HG03064 (cell line): ENCODE measurements around the gene VPS18.
A peak's percentile ranks its signal among the peaks of the same experiment; 100 is the strongest.

Experiments used
- ATAC-seq: cut with Tn5 transposase; IDR thresholded peaks from one replicate; pipeline ENCODE4 v1.9.1; 2021; ENCODE audit warnings: low read depth; ENCODE audit not compliant: unreplicated experiment

The VPS18 gene

GRCh38 chr15:40899536-40900207 is 5.4 kb downstream of the VPS18 start:
- no peak for ATAC-seq

GRCh38 chr15:40900256-40901052 is 6.2 kb downstream of the VPS18 start:
- ATAC-seq, result no peak

DNA sequence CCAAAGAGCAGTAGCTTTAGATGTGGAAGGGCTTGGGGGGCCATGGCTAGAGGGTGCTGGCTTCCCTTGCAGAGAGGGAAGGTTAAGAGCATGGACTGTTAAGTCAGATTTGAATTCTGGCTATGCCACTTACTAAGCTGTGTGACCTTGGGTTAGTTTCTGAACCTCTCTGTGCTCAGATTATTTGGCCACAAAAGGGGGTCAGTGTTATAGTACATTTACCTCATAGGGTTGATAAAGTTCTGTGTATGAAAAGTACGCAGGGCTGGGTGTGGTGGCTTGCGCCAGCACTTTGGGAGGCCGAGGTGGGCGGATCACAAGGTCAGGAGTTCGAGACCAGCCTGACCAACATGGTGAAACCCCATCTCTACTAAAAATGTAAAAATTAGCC is 6.8 kb downstream of the VPS18 start:
- no peak for ATAC-seq

DNA sequence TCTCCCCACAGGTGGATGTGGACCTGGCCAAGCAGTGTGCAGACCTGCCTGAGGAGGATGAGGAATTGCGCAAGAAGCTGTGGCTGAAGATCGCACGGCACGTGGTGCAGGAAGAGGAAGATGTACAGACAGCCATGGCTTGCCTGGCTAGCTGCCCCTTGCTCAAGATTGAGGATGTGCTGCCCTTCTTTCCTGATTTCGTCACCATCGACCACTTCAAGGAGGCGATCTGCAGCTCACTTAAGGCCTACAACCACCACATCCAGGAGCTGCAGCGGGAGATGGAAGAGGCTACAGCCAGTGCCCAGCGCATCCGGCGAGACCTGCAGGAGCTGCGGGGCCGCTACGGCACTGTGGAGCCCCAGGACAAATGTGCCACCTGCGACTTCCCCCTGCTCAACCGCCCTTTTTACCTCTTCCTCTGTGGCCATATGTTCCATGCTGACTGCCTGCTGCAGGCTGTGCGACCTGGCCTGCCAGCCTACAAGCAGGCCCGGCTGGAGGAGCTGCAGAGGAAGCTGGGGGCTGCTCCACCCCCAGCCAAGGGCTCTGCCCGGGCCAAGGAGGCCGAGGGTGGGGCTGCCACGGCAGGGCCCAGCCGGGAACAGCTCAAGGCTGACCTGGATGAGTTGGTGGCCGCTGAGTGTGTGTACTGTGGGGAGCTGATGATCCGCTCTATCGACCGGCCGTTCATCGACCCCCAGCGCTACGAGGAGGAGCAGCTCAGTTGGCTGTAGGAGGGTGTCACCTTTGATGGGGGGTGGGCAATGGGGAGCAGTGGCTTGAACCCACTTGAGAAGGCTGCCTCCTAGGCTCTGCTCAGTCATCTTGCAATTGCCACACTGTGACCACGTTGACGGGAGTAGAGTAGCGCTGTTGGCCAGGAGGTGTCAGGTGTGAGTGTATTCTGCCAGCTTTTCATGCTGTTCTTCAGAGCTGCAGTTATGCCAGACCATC is 8.6 kb downstream of the VPS18 start:
- no peak for ATAC-seq

DNA sequence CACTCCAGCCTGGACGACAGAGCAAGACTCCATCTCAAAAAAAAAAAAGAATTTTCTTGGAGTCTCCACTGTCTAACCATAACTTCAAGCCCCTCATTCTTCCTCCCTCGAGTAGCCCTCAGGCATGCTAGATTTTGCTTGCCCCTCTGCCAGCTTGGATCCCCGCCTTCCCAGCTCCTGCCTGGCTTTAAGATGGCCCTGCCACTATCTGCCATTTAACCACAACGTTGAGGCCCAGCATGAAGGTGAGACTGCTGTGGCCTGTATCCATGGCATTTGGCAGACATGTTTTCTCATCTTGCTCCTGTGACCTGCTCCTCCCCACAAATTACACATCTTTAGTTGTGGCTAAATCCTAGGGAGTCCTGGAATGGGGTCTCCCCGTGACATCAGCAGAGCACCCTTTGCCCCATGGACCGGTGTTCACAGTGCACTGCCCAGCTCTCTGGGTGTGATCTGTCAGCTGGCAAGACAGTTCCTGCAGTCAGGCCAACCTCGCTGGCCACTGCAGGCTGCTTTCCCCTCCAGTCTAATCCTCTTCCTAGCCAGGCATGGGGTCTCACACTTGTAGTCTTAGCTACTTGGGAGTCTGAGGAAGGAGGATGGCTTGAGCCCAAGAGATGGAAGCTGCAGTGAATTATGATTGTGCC is 10.4 kb downstream of the VPS18 start:
- no peak for ATAC-seq

DNA sequence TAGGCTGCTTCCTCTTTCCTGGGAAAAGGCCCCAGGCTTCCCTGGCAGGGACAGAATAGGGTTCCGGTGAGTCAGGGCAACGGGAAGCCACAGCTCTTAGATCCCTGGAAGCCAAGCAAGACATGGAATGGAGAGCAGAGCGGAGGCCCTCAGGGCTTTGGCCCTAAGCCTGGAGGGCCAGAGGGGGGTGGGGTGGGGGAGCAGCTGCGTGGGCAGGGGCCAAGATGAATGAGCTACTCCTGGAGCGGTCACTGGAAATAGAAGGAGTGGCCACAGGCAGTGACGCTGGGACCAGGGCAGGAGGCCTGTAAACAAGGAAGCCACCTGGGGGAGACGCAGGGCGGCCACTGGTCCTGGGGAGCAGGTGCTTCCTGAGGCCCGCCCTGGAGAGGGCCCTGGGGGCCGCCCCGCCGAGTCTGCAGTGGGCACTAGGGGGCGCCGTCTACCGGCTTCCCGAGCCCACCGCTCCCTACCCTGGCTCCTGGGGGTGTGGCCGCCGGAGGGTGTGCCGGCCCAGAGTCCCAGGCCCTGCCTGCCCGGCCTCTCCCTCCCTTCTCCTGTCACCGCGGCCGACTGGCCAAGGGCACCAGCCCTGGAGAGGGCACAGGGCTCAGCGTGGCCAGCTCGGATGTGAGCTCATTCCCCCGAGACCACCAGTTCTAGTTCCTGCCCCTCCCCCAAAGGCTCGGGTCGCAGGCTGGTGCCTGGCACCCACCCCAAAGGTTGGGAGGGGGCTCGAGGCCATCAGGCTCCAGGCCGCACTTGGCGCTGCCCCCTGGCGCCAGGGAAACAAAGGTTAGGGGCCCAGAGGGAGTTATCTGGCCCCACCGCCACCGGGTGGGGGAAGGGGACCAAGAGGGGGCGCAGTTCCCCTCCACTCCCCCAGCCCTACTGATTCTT is 12.1 kb downstream of the VPS18 start:
- ATAC-seq, result peak; percentile 59

DNA sequence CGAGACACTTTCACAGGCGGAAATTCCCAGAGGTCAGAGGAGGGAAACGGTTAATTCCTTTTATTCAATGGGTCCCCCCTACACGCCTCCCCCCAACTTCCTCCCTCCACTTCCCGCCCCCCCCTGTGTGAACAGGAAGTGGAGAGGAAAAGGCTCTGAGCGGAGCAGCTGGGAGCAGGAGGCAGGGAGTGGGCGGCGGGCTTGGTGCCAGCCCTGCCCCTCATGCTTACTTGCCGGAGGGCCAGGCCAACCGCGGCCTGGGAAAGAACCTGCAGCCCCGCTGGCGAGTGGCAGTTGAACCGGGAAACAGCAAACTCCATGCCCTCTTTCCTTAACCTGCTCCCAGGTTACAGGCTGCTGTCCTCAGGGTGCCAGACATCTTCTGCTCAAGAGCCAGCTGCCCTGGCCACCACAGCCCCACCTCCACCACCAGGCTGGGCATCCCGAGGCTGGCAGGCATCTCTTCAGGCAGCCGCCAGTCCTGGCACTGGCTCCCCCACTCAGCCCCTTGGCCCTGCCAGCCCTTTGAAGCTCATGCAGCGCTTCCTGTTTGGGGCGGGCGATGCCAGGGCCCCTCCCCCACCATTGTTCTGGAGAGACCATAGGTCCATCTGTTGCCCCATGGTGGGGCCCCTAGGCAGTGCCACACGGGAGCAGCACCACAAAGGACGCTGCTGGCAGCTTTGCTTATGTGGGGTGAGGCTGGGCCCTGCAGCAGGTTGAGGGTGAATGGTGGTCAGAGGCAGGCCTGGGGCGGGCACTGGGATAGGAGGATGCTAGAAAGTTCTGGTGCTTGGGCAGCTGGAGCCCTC is 12.9 kb downstream of the VPS18 start:
- ATAC-seq, result no peak

GRCh38 chr15:40908095-40908494 is 13.8 kb downstream of the VPS18 start:
- no peak for ATAC-seq

DNA sequence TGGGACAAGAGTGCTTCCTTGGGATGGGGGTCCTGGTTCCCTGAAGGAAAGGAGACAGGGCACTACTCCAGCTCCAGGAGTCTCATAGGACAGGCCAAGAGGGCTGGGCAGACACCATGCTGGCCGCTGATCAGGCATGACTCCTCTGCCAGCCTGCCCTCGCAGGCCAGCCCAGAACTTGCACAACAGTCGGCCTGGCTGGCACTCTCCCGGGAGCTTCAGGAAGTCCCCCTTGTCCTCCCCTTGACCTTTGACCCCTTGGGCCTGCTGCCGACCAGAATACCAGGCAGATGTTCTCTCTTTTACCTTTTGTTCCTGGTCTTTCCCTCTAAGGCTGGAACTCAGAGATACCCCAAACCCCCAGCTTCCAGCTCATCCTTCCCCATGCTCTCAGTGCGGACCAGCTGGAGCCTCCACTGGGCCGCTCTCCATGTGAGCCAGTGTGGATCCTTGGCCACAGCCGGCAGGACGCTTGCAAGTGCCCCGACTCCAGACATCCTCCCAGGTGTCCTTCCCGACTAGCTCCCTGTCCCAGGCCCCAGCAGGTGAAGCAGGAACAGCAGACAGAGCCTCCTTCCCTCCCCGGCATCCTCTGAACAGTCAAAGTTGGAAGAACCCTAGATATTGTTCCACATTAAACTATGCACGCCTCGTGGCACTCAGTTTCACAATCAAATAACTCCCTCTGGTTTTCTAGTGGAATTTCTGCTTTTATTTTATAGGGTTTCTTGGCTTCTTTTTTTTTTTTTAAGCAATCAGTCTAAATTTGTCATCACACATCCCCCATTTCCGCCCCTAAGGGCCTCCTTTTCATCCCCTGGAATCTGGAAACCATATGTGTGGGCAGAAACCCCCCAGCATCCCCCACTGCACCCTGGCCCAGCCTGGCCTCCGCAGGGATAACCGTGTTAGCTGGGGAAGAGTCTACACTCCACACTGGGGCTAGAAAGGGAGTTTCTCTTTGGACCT is 15.7 kb downstream of the VPS18 start:
- no peak for ATAC-seq

GRCh38 chr15:40911141-40911540 is 16.9 kb downstream of the VPS18 start:
- no peak for ATAC-seq

GRCh38 chr15:40911693-40912092 is 17.4 kb downstream of the VPS18 start:
- ATAC-seq, result no peak

DNA sequence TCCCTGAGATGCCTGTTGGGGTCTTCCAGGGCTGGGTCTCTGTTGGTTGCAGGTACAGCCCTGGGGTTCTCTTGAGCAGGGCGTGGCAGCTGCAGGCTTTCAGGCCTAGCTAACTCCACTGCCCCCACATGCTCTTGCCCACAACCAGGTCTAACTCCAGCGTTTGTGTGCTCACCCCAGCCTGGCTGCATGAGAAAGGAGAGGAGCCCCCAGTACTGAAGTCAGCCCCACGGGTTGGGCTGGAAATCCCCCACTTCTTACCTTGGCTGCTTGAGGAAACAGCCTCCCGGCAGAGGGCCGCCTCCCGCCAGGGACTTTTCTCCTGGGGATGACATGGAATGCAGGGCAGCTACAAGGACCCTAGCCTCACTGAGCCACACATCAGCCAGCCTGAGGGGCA is 18.2 kb downstream of the VPS18 start:
- no peak for ATAC-seq

DNA sequence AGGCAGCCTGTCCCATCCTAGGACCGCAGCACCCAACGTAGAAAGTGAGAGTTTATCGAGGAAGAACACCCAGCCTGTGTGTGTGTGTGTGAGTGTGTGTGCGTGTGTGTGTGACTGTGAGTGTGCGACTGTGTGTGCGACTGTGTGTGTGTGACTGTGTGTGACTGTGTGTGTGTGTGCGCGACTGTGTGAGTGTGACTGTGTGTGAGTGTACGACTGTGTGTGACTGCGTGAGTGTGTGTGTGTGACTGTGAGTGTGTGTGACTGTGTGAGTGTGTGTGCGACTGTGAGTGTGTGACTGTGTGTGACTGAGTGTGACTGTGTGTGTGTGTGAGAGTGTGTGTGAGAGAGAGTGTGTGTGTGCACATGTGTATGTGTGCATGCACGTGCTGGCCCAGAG is 19.8 kb downstream of the VPS18 start:
- ATAC-seq, result no peak

DNA sequence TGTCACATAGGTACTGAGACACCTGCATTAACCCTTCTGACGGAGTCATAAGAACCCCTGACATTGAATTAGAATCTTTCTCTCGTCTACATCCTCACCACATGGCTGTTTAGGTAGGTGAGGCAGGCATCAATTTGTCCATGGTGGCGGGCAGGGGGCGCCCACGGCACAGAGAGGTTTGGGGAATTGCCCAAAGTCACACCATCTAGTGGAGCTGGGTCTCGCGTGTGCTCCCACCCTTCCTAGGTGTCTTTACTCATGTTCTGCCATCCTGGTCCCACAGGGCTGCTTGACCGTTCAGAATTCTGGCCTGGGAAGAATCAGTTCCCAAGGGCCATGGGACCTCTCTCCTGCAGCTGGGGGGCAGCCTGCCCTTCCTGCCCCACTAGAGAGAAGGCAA is 20.2 kb downstream of the VPS18 start:
- no peak for ATAC-seq

GRCh38 chr15:40915116-40915661 is 20.9 kb downstream of the VPS18 start:
- ATAC-seq, result no peak

DNA sequence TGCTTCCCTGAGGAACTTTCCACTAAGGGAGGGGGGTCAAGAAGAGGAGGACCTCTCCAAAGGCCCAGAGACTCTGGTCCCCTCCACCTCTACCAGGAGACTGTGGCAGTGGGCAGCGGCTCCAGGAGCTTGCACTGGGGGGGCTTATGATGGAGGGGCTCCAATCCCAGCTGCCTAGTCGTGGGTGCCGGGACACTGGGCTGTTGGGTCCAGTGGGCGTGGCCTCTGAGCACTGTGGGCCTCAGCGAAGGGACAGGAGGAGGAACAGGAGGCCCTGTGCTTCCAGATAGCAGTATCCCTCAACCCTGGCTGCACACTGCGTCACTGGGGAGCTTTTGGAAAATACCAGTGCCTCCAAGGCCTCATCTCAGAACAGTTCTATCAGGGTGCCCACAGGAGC is 21.4 kb downstream of the VPS18 start:
- no peak for ATAC-seq

GRCh38 chr15:40917585-40917984 is 23.3 kb downstream of the VPS18 start:
- ATAC-seq, result no peak
